GM12872 (cell line): Measurements from ENCODE around the gene FBXO40.

Experiments used
- TF ChIP-seq, protein P1 (sequence below): IDR thresholded peaks from 3 replicates; pipeline ENCODE4 v1.5.1; 2011; ENCODE audit warnings: low read depth, mild to moderate bottlenecking, low read length, moderate library complexity; ENCODE audit not compliant: insufficient read depth

The FBXO40 gene

DNA sequence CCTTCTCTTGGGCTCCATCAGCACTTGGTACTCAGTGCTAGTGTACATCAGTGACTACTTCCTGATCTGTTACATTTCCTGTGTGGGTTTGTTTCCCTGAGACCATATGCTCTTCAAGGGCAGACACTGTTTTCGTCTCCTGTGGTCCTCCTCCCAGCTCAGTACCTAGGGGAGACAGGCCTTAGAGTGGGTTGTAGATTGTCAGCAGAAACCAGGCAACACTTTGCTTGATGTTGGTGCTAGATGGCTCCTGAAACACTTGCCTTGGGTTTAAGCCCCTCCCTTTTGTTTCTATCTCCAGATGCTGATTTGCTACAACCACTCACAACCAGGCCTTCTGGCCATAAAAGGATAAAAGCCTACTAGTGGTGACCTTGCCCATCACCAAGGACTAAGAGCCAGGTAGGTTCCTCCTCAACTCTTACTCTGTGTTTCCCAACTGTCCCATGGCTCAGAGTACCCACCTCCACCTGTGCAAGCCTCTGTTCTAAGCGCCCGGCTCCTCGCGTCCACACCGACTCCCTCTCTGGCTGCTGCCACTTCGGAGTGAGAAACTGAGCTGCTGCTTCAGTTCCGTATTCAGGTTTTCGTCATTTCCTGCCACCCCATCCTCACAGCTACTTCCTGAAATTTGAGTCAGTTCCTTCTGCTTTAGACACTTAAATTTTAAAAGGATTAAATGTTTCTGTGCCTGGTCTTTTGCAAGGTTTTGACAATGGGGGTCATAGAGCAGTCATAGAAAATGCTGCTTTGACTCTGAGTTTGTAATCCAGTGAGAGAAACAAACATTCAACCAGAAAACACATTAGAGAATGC is 67.4 kb downstream of the FBXO40 start, which contains the start of gene HCLS1:
Gene HCLS1, minus strand, starts transcription at position 548 of the 816 bp plus-strand sequence. CDS start 2,556 bp downstream, outside the sequence.
- TF ChIP-seq, protein P1, sequence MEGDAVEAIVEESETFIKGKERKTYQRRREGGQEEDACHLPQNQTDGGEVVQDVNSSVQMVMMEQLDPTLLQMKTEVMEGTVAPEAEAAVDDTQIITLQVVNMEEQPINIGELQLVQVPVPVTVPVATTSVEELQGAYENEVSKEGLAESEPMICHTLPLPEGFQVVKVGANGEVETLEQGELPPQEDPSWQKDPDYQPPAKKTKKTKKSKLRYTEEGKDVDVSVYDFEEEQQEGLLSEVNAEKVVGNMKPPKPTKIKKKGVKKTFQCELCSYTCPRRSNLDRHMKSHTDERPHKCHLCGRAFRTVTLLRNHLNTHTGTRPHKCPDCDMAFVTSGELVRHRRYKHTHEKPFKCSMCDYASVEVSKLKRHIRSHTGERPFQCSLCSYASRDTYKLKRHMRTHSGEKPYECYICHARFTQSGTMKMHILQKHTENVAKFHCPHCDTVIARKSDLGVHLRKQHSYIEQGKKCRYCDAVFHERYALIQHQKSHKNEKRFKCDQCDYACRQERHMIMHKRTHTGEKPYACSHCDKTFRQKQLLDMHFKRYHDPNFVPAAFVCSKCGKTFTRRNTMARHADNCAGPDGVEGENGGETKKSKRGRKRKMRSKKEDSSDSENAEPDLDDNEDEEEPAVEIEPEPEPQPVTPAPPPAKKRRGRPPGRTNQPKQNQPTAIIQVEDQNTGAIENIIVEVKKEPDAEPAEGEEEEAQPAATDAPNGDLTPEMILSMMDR: peak; percentile 33; the same call in 1 of the 3 replicates

GRCh38 chr3:121661376-121661775 is 68.2 kb downstream of the FBXO40 start:
- TF ChIP-seq, protein P1: no peak

DNA sequence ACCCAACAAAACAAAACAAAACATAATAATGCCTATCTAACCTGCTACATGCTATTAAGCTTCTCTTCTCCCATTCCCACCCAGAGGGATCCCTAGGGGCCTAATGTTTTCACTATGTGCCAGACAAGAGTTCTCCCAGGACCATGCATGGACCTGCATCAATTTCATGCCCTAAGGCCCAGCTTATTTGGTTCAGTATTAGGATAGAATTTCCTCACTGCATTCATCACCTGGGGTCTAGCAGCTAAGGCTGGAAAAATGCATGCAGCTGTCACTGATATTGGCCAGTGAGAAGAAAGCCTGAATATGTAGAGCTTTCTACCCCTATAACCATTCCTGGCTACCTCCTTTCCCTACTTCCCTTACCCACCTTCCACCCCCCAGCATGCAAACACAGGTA is 69.6 kb downstream of the FBXO40 start:
- TF ChIP-seq, protein P1: no peak

DNA sequence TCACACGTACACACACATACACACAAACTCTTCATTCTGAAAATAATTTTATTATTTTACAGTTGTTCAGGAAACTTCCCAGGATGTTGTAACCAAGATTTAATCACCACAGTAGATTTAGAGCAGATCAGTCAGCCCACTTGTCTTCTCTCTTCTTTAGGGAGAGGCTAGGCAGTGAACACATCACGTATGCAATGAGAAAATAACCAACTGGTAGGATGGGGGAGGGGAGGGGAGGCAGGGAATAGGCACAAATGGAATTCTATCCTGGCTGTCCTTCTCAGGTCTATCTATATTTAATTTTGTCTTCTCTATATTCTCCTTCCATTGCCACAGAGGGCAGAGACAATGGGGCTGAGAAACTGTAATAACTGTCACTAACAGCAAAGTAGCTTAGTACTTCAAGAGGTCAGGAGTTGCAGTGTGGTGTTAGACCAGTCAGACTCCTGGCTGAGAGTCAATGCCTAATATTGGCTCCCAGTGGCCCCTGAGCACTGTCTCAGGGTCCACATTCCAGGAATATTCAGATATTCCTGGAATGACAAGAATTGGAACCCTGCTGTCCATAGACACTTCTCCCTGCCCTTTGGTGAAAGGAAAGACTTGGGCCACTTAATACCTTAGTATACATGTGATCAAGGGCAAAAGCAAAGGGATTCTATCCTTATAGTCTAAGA is 70.1 kb downstream of the FBXO40 start:
- TF ChIP-seq, protein P1: no peak

DNA sequence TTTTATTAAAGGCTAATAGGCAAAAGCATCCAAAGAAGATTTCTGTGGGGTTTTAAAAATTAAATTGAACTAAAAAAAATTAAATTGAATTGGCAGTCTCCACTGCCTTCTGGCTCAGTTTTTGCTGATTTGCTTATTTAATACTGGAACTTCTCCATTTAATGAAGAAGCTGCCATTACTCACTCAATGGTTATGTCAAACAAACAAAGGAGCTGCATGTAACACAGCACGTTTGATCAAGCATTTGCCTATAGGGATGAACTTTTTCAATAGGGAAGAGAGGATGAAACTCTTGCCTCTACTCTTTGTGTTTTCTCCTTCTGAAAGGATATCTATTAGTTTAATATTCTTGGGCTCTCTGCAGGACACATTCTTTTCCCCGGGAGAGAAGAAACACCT is 72.3 kb downstream of the FBXO40 start:
- TF ChIP-seq, protein P1: no peak

- TF ChIP-seq, protein P1: no peak
Measured at GRCh38 chr3:121667333-121667732, 74.2 kb downstream of the FBXO40 start.

DNA sequence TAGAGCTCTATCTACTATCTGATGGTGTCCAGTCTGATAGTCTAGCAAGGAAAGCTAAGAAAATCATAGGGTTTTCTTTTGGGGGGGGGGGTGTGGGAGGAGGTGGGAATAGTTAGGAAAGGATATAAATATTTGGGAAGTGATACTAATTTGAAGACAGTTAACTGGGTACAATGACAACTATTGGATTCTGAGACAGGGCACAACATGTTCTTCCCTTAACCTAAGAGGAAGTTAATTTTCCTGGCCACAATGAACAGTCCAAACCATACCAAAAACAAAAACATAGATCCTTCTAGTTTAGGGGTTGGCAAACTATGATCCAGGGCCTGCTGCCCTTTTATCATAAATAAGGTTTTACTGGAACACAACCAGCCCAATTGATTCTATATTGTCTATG is 77.5 kb downstream of the FBXO40 start:
- TF ChIP-seq, protein P1: no peak
